T-helper 17 cell (primary cell): ENCODE data around the gene ITPKB. TPM values are rescaled to one million over a fixed set of nuclear protein-coding genes. Genes with fewer than 3 reads are reported as not detected.
A peak's percentile ranks its signal among the peaks of the same experiment; 100 is the strongest.
"Not testable (repeated sequence)": the region's sequence is repeated elsewhere in the genome, so short reads cannot be mapped to it uniquely, and the experiment has no call there.

ENCODE experiments used
- ATAC-seq: fragments of 150-1000 bp; cut with Tn5 transposase; 2 replicates; pipeline ENCODE4 v1.10.0; 2021; ENCODE audit warnings: mild to moderate bottlenecking, moderate library complexity
- DNase-seq, 3 donors: peaks; one replicate each; pipeline versions ENCODE4 v3.0.0 to v3.0.0-alpha.2; 2020 to 2021
- H3K9me3 ChIP-seq: one replicate; pipeline ENCODE4 v1.7.0; 2013; ENCODE audit warnings: low read length, mild to moderate bottlenecking; ENCODE audit not compliant: control insufficient read depth, poor library complexity, severe bottlenecking
- H3K27ac Mint-ChIP-seq: one replicate; pipeline ENCODE4 v1.8.0; 2022; ENCODE audit warnings: mild to moderate bottlenecking, moderate library complexity, mixed read lengths
- H3K27me3 Mint-ChIP-seq: one replicate; pipeline ENCODE4 v1.8.0; 2022; ENCODE audit warnings: mixed read lengths
- H3K36me3 Mint-ChIP-seq: one replicate; pipeline ENCODE4 v1.8.0; 2022; ENCODE audit warnings: low read depth, mixed read lengths
- H3K4me1 Mint-ChIP-seq: one replicate; pipeline ENCODE4 v1.8.0; 2022; ENCODE audit warnings: mild to moderate bottlenecking, mixed read lengths
- H3K4me3 Mint-ChIP-seq: one replicate; pipeline ENCODE4 v1.8.0; 2022; ENCODE audit warnings: mild to moderate bottlenecking, moderate library complexity, mixed read lengths
- total RNA-seq, 4 donors: library from RNA in 2 of 4; stranded (reverse) in 2 of 4; gene quantifications; one replicate each; pipeline ENCODE4 v1.2.3 and lab custom pipeline; 2022 to 2026

Gene ITPKB
- total RNA-seq, 2 donors from 2014 or later = 128 to 166 TPM

GRCh38 chr1:226604560-226605317 lies 134.3 kb downstream of the ITPKB start:
- Mint-ChIP-seq H3K27me3 (peaks cover 15% of the 10 kb centered on the region), H3K4me3 (no peak overlapping the region), H3K27ac (peak overlapping the region; percentile 21), H3K36me3 (no peaks in the 10 kb centered on the region), H3K4me1 (peaks cover 2% of the 10 kb centered on the region)
- no peaks in the 10 kb centered on the region for H3K9me3 ChIP-seq
- DNase-seq = no peak
- ATAC-seq = no peak

- H3K4me3 Mint-ChIP-seq = no peak overlapping the region
- peaks cover 8% of the 10 kb centered on the region for H3K27me3 Mint-ChIP-seq
- ATAC-seq (no peak), DNase-seq (no peak)
- H3K27ac Mint-ChIP-seq = no peak overlapping the region
- no peaks in the 10 kb centered on the region for H3K36me3 Mint-ChIP-seq
- H3K4me1 Mint-ChIP-seq = peaks cover 2% of the 10 kb centered on the region
- no peaks in the 10 kb centered on the region for H3K9me3 ChIP-seq
Measured at GRCh38 chr1:226603858-226604559, 135.1 kb downstream of the ITPKB start.

GRCh38 chr1:226603022-226603857 lies 135.8 kb downstream of the ITPKB start:
- H3K4me3 Mint-ChIP-seq = no peak overlapping the region
- peaks cover 14% of the 10 kb centered on the region for H3K27me3 Mint-ChIP-seq
- ATAC-seq (no peak), DNase-seq (no peak)
- H3K36me3 Mint-ChIP-seq = no peaks in the 10 kb centered on the region
- no peaks in the 10 kb centered on the region for H3K4me1 Mint-ChIP-seq
- no peaks in the 10 kb centered on the region for H3K9me3 ChIP-seq
- H3K27ac Mint-ChIP-seq = no peak overlapping the region

GRCh38 chr1:226602186-226603021 lies 136.7 kb downstream of the ITPKB start:
- H3K9me3 ChIP-seq = no peaks in the 10 kb centered on the region
- Mint-ChIP-seq H3K4me3 (no peak overlapping the region), H3K36me3 (peaks cover 3% of the 10 kb centered on the region), H3K4me1 (peaks cover 2% of the 10 kb centered on the region), H3K27me3 (peaks cover 21% of the 10 kb centered on the region), H3K27ac (no peak overlapping the region)
- DNase-seq (no peak), ATAC-seq (no peak)

GRCh38 chr1:226601456-226601855 lies 137.6 kb downstream of the ITPKB start:
- H3K4me1 Mint-ChIP-seq = peaks cover 3% of the 10 kb centered on the region
- peak overlapping the region; percentile 27 for H3K27ac Mint-ChIP-seq
- H3K4me3 Mint-ChIP-seq = no peak overlapping the region
- peaks cover 31% of the 10 kb centered on the region for H3K27me3 Mint-ChIP-seq
- no peak for ATAC-seq
- peaks cover 5% of the 10 kb centered on the region for H3K36me3 Mint-ChIP-seq
- no peaks in the 10 kb centered on the region for H3K9me3 ChIP-seq
- DNase-seq = no peak

- H3K27ac Mint-ChIP-seq = no peak overlapping the region
- no peak for ATAC-seq
- H3K4me1 Mint-ChIP-seq = peaks cover 3% of the 10 kb centered on the region
- H3K4me3 Mint-ChIP-seq = no peak overlapping the region
- DNase-seq = no peak
- H3K9me3 ChIP-seq = no peaks in the 10 kb centered on the region
- H3K36me3 Mint-ChIP-seq = peaks cover 5% of the 10 kb centered on the region
- peaks cover 35% of the 10 kb centered on the region for H3K27me3 Mint-ChIP-seq
Measured at GRCh38 chr1:226600254-226600653, 138.8 kb downstream of the ITPKB start.

GRCh38 chr1:226599636-226600238 lies 139.3 kb downstream of the ITPKB start:
- H3K36me3 Mint-ChIP-seq = peaks cover 5% of the 10 kb centered on the region
- H3K4me3 Mint-ChIP-seq = no peak overlapping the region
- H3K27ac Mint-ChIP-seq = no peak overlapping the region
- DNase-seq = no peak
- H3K4me1 Mint-ChIP-seq = peaks cover 3% of the 10 kb centered on the region
- no peaks in the 10 kb centered on the region for H3K9me3 ChIP-seq
- no peak for ATAC-seq
- H3K27me3 Mint-ChIP-seq = peaks cover 35% of the 10 kb centered on the region

GRCh38 chr1:226598955-226599354 lies 140.1 kb downstream of the ITPKB start:
- H3K4me3 Mint-ChIP-seq, ATAC-seq, DNase-seq, H3K4me1 Mint-ChIP-seq, H3K36me3 Mint-ChIP-seq, H3K9me3 ChIP-seq, H3K27ac Mint-ChIP-seq: not testable (repeated sequence)
- peaks cover 40% of the 10 kb centered on the region for H3K27me3 Mint-ChIP-seq

- Mint-ChIP-seq H3K27ac (no peak overlapping the region), H3K27me3 (peaks cover 45% of the 10 kb centered on the region), H3K36me3 (peaks cover 5% of the 10 kb centered on the region), H3K4me3 (no peak overlapping the region), H3K4me1 (peaks cover 3% of the 10 kb centered on the region)
- ATAC-seq (no peak), DNase-seq (no peak)
- H3K9me3 ChIP-seq = no peaks in the 10 kb centered on the region
Measured at GRCh38 chr1:226598455-226598849, 140.6 kb downstream of the ITPKB start.

GRCh38 chr1:226597616-226598454 lies 141.2 kb downstream of the ITPKB start:
- Mint-ChIP-seq H3K4me1 (peaks cover 3% of the 10 kb centered on the region), H3K27me3 (peaks cover 51% of the 10 kb centered on the region), H3K27ac (peak overlapping the region; percentile 47), H3K4me3 (no peak overlapping the region), H3K36me3 (peaks cover 5% of the 10 kb centered on the region)
- no peak for ATAC-seq
- H3K9me3 ChIP-seq = no peaks in the 10 kb centered on the region
- no peak for DNase-seq

- H3K9me3 ChIP-seq = no peaks in the 10 kb centered on the region
- ATAC-seq = no peak
- H3K36me3 Mint-ChIP-seq = peaks cover 5% of the 10 kb centered on the region
- peaks cover 54% of the 10 kb centered on the region for H3K27me3 Mint-ChIP-seq
- peaks cover 3% of the 10 kb centered on the region for H3K4me1 Mint-ChIP-seq
- no peak for DNase-seq
- H3K4me3 Mint-ChIP-seq = no peak overlapping the region
- H3K27ac Mint-ChIP-seq = no peak overlapping the region
Measured at GRCh38 chr1:226596531-226597165, 142.4 kb downstream of the ITPKB start.
